NOMO-1 (cell line): ENCODE data around the gene PPP6R1.

Experiments
- DNase-seq, 2 experiments: peaks; one replicate each; lab custom pipeline; 2025; ENCODE audit not compliant: unreplicated experiment in 2 of 2; lab: John Stamatoyannopoulos, UW

PPP6R1 gene

GRCh38 chr19:55246462-55247451, 12.1 kb downstream of the PPP6R1 start:
- DNase-seq = no peak

- DNase-seq = no peak
Measured at GRCh38 chr19:55245236-55245904, 13.4 kb downstream of the PPP6R1 start.

DNA sequence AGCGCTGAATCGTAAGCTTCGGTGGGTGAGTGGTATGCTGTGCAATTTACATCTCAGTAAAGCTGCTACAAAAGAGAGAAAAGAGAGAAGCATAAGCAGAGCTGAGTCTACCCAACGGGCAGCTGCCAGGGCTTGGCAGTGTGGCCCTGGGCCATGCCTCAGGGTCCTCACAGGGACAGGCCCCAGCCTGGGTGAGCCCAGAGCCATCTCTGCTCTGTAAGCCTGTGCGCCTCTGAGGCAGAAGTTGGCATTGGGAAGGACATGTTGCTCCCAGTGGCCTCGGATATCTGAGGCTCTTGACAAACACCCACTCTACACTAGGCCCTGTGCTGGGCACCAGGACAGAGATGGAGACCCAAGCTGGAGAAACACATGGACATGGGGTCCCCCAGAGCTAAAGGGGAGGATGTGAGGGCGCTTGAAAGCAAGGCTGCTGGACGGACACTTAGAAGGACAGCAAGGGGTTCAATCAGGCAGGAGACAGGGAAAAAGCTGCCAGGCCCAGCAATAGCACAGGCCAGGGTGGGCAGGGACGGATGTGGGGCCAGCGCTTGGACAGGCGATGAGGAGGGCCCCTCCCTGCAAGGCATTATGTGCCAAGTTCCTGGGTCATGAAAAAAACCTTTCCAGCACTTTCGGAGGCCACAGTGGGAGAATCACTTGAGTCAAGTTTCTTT, 14.7 kb downstream of the PPP6R1 start:
- no peak for DNase-seq

- no peak for DNase-seq
Measured at GRCh38 chr19:55242517-55242916, 16.3 kb downstream of the PPP6R1 start.

GRCh38 chr19:55241935-55242464, 16.8 kb downstream of the PPP6R1 start:
- DNase-seq = no peak

- no peak for DNase-seq
Measured at GRCh38 chr19:55241143-55241934, 17.5 kb downstream of the PPP6R1 start.

GRCh38 chr19:55240713-55241020, 18.1 kb downstream of the PPP6R1 start:
- no peak for DNase-seq

DNA sequence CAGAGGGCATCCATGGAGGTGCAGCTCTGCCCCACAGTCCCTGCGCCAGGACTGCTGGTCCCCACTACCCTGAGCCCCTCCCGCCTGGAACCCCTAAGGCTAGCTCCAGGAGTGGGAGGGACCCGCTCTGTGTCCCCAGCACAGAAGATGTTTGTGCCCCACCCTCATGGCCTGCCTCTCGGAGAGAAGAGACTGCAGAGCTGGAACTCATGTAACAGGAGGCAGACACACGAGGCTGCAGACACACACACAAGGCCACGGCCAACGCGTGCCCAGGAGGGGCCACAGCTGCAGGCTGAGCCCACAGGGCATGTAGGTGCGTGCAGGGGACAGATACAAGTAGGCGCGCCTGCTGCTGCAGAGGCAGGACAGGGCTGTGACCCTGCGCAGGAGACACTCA, 19.8 kb downstream of the PPP6R1 start:
- DNase-seq = no peak

DNA sequence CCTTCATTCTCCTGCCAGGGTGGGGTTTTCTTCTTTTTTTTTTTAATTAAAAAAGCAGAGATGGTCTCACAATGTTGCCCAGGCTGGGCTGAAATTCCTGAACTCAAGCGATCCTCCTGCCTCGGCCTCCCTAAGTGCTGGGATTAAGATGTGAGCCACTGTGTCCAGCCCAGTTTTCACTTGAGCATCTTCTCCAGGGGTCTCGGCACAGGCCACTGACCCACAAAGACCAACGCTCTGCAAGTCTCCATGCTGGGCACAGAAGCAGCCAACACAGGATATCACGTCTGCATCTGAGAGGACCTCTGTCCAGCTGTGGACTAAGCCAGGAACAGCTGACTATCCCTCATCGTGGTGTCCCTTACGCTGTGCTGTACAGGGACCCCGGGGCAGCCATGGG, 20.8 kb downstream of the PPP6R1 start:
- DNase-seq = no peak

- DNase-seq = no peak
Measured at GRCh38 chr19:55232986-55233385, 25.8 kb downstream of the PPP6R1 start.

DNA sequence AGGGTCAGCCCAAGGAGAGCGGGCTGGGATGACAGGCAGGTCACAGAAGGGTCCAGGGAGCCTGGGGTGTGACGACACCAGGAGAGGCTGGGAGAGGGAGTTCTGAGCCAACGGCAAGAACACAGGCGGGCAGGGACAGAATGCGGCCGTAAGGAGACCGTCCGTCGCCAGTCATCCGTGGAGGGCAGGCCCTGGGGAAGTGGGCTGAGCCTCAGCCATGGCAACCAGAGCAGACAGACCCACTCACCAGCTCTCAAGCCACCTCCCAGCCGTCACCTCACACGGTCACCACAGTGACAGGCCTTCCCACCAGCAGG, 26.6 kb downstream of the PPP6R1 start:
- no peak for DNase-seq

- no peak for DNase-seq
Measured at GRCh38 chr19:55231391-55232285, 27.2 kb downstream of the PPP6R1 start.

GRCh38 chr19:55230780-55231179, 28.0 kb downstream of the PPP6R1 start:
- no peak for DNase-seq

DNA sequence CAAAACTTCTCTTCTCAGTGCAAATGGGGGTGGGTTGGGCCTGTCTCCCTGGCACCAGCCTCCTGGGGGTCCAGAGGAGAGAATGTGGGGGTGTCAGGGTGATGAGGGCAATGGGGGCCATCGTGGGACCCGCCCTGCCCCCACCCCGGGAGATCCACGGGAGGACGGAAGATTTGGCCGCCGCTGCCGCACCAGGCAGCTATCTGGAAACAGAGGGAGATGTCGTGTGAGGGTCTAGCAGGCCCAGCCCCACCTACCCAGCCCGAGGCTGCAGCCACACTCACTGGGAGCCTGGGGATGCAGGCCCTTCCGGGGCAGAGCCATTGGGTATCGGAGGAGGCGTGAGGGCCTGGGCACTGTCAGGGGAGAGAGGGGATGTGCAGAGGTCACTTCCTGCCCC, 28.5 kb downstream of the PPP6R1 start:
- no peak for DNase-seq

- no peak for DNase-seq
Measured at GRCh38 chr19:55229789-55230182, 29.0 kb downstream of the PPP6R1 start.

DNA sequence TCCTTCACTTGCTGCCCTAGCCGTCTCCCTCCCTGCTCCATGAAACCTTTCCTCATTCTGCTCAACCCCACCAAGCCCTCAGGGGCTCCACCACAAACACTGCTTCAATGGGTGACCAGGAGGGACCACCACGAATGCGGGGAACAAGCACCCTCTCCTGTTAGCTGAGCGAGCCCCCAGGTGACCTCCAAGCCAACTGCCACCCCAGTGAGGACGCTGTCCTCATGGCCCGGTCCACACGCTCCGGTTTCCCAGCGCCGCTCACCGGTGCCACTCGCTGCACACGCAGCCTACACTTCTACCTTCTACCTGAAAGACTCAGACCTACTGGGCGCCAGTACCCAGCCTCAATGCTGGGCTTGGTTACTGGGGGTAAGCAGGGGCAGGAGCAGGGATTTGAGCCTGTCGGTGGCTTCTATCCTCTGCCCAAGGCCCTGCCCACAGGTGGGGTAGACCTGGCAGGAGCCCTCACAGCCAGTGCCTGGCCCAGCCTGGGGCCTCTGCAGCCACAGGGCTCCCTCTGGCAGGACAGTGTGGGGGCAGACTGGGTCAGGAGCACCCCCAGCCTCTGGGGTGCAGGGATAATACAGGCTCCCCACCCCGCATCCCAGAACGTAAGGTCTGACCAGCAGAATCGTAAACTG, 29.6 kb downstream of the PPP6R1 start:
- DNase-seq = no peak

- no peak for DNase-seq
Measured at GRCh38 chr19:55228403-55229031, 30.3 kb downstream of the PPP6R1 start, which contains the start of gene TMEM86B. TMEM86B (minus strand) TSS chr19:55228763; CDS start chr19:55228741, 22 bp downstream.

DNA sequence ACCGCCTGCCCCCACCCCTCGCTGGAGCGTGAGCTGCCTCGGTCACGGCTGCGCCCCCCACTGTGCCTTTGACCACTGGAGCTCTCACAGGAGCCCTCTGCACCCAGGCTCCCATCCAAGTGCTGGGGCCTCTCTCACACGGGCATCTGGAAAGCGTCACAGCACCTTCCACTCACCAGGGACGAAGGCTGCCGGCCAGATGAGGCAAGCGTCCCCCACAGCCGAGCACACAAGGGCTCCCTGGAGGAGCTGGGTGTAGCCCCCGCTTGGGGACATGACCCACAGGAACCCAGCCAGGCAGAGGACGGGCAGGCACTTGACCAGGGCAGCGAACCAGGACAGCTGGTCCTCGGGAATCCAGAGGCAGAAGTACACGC, 30.8 kb downstream of the PPP6R1 start:
- DNase-seq = no peak
